GM10248 (cell line): Measurements from ENCODE around the gene ARL6IP4.

ENCODE experiments used
- CTCF ChIA-PET: fragments of 300-600 bp; sonication (Branson Sonifier 250); formaldehyde crosslinking; extraction: SDS; loops from one replicate; lab custom pipeline; 2021; ENCODE audit warnings: antibody characterized with exemption; lab: Yijun Ruan, JAX
- POLR2A ChIA-PET: fragments of 350-650 bp; sonication (Branson Sonifier 250); formaldehyde crosslinking; extraction: SDS; loops from one replicate; lab custom pipeline; 2020; ENCODE audit warnings: antibody characterized with exemption; lab: Yijun Ruan, JAX
- DNase-seq: peaks from one replicate; pipeline ENCODE4 v3.0.0; 2012; ENCODE audit errors: extremely low spot score
- TF ChIP-seq, protein P1 (sequence below): IDR thresholded peaks from 2 replicates; pipeline ENCODE4 v1.5.1; 2012; ENCODE audit warnings: mild to moderate bottlenecking, low read depth; ENCODE audit errors: extremely low read depth, missing control alignments, control extremely low read depth

ARL6IP4 gene

DNA sequence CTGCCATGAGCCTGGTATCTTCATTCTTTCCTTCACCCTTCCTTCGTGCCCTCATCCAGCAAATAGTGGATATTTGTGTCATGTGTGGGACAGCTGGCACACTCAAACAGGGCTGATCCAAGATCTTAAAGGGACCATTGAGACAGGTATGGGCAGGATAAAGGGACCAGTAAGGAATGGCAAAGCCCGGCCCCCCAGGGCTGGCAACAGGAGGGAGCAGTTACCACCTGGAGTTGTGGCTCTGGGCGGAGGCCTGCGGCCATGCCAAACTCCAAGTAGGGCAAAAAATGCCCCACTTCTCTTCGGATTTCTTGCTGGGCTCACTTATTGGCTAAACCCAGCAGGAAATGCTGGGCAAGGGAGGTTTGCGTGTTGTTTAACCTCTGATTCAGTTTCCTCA is 3.3 kb upstream of the ARL6IP4 start:
- ChIA-PET CTCF (interaction anchor here (3.2 kb wide), 1 partner anchor 261 kb away, joined by 16 read pairs; no protein-coding TSS in a partner anchor), POLR2A (interaction anchor here (0.5 kb wide), 1 partner anchor 42 kb away, joined by 3 read pairs; no protein-coding TSS in a partner anchor)
- DNase-seq, result no peak
- TF ChIP-seq, protein P1, sequence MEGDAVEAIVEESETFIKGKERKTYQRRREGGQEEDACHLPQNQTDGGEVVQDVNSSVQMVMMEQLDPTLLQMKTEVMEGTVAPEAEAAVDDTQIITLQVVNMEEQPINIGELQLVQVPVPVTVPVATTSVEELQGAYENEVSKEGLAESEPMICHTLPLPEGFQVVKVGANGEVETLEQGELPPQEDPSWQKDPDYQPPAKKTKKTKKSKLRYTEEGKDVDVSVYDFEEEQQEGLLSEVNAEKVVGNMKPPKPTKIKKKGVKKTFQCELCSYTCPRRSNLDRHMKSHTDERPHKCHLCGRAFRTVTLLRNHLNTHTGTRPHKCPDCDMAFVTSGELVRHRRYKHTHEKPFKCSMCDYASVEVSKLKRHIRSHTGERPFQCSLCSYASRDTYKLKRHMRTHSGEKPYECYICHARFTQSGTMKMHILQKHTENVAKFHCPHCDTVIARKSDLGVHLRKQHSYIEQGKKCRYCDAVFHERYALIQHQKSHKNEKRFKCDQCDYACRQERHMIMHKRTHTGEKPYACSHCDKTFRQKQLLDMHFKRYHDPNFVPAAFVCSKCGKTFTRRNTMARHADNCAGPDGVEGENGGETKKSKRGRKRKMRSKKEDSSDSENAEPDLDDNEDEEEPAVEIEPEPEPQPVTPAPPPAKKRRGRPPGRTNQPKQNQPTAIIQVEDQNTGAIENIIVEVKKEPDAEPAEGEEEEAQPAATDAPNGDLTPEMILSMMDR, result no peak

DNA sequence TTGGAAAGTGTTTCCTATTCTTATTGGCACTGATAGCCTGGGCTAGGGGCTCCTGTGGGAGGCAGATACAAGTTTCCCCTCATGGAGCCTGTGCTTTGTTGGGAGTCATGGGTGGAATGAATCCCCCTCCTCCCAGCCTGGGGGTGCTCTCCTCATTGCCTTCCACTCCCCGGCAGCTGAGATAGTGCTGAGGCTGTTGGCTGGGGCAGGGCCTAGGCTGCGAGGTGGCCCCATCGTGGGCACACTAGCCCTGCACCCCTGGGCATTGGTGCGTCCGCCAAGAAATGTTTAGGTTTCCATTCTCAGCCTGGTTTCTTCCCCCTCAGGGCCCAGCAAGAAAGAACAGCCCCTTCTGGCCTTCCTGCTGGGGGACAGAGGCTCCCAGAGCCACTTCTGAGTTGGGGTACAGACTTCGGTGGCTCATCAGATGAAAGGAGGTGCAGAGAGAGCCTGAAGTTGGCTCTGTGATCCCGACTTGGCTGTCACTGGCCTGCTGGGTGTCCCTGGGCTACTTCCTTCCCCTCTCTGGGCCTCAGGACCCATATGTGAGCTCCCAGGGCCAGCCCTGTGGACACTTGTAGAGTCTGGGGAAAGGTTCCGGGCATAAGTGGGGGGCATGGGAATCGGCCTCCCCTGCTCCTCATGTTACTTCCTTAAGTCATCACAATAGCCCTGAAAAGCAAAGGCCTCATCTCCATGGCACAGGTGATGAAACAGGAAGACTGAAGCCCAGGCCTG is 2.7 kb upstream of the ARL6IP4 start:
- ChIA-PET CTCF (no interaction called here), POLR2A (no interaction called here)
- TF ChIP-seq, protein P1, result no peak

DNA sequence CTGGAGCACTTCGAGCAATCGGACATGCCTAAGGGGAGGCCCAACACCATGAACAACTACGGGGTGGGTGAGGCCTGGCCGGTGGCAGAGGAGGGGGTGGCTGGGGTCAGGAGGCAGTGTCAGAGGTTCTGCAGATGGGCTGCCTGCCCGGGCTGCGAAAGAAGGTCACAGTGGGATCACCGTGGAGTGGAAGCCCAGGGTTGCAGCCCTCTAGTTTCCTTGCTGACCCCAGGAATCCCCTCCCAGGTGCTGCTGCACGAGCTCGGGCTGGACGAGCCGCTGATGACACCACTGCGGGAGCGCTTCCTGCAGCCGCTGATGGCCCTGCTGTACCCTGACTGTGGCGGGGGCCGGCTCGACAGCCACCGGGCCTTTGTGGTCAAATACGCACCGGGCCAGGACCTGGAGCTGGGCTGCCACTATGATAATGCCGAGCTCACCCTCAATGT is 1.9 kb upstream of the ARL6IP4 start:
- POLR2A ChIA-PET, result no interaction called here
- CTCF ChIA-PET, result interaction anchor here (2.0 kb wide), 1 partner anchor 260 kb away, joined by 5 read pairs; no protein-coding TSS in a partner anchor
- no peak for DNase-seq
- TF ChIP-seq, protein P1, result no peak

More for the DNA sequence above, 2.7 kb upstream of the ARL6IP4 start:
- DNase-seq, result no peak

DNA sequence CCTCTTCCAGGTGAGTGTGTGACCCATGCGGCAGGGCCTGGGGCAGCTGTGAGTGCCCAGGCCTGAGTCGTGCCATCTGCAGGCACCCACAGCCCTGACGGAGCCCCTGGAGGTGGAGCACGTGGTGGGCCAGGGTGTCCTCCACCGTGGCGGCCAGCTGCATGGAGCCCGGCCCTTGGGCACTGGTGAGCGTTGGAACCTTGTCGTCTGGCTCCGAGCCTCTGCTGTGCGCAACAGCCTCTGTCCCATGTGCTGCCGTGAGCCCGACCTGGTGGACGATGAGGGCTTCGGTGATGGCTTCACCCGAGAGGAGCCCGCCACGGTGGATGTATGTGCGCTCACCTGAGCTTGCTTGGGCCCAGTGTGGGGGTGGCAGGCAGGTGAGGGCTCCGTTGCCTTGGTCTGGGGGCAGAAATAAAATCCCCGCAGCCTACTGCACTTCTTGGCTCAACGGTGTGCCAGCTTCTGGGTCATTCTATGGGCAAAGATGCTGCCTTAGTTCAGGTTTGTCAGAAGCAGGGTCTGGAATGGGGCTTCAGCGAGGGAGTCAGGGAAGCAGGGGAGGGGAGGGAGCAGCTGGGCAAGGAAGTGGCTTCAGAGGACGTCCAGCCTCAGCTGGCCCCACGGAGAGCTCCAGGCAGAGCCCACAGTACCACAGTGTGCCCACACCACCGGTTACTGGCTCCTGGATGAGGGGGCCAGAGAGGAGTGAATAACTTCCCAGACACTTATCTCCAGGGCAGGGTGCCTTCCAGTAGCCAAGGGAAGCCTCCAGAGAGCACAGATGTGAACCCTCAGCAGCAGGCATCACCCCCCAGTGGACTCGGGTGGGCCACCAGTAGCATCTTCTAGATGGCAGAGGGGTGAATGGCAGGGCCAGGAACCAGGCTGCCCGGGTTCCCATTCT is 1.2 kb upstream of the ARL6IP4 start:
- CTCF ChIA-PET, result interaction anchor here (0.8 to 2.0 kb wide), 4 partner anchors 10 to 259 kb away, joined by 3 to 5 read pairs (median 4); partner anchors contain the start of gene ABCB9
- TF ChIP-seq, protein P1, result no peak
- DNase-seq, result no peak
- POLR2A ChIA-PET, result no interaction called here

DNA sequence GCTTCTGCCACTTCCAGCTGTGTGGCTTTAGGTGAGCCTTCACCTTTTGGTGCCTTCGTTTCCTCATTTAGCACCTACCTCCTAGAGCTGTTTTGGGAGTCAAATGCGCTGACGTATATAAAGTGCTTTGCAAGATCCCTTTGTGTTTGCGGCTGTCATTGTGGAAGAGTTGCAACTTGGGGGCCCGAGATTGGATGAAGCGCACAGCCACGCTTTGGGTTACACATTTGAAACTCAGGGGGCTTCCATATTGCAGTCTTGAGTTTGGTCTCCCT is 636 bp upstream of the ARL6IP4 start:
- TF ChIP-seq, protein P1, result no peak
- CTCF ChIA-PET, result interaction anchor here (0.8 to 2.0 kb wide), 5 partner anchors 11 to 259 kb away, joined by 3 to 5 read pairs (median 3); partner anchors contain the start of genes ABCB9, MPHOSPH9 and MTRFR
- POLR2A ChIA-PET, result no interaction called here
- no peak for DNase-seq

DNA sequence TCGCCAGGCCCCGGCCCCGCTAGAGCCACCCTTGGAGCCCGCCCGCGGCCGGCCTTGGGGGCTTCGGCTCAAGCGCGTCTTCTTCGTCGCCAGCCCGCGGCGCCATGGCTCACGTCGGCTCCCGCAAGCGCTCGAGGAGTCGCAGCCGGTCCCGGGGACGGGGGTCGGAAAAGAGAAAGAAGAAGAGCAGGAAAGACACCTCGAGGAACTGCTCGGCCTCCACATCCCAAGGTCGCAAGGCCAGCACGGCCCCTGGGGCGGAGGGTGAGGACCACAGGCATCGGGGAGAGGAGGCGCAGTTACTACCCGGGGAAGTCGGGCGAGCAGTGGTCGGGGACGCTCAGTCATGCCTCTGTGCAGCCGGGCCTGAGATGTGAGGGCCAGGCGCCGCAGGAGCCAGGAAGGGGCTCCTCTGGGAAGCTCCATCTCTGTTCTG is 573 bp downstream of the ARL6IP4 start:
- ChIA-PET CTCF (interaction anchor here (0.9 to 1.4 kb wide), 4 partner anchors 9 to 257 kb away, joined by 3 to 4 read pairs (median 3); partner anchors contain the start of genes MPHOSPH9 and MTRFR), POLR2A (interaction anchor here (1.2 kb wide), 1 partner anchor 9 kb away, joined by 3 read pairs; no protein-coding TSS in a partner anchor)
- DNase-seq, result no peak
- TF ChIP-seq, protein P1, result no peak
